NOMO-1 treated with DMSO at 0.1 percent for 48 hours (cell line): ENCODE data around the gene PIAS2.

ENCODE experiments used
- DNase-seq: peaks from one replicate; lab custom pipeline; 2025; ENCODE audit not compliant: unreplicated experiment; lab: John Stamatoyannopoulos, UW

PIAS2 gene

DNA sequence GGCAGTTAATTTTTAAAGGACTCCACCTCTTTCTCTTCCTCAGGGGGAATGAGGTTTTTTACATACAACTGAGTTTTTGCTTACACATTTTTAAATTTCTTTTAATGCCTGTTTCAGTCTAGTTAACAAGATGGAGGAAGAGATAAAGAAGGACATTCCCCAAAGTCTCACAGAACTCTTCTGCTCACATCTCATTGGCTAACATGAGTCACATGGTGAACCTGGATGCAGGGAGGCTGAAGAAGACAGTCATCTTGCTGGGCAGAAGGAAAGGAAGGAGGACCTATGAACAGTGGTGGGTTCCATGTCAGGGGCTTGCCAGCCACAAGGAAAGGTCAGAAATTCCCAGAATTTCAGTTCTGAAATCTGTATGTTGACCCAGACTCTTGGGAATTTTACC lies 150.1 kb downstream of the PIAS2 start:
- no peak for DNase-seq

GRCh38 chr18:46764586-46764985 lies 152.7 kb downstream of the PIAS2 start:
- DNase-seq = no peak

- no peak for DNase-seq
These were observed 156.1 kb downstream of the PIAS2 start for GRCh38 chr18:46761059-46761769.

DNA sequence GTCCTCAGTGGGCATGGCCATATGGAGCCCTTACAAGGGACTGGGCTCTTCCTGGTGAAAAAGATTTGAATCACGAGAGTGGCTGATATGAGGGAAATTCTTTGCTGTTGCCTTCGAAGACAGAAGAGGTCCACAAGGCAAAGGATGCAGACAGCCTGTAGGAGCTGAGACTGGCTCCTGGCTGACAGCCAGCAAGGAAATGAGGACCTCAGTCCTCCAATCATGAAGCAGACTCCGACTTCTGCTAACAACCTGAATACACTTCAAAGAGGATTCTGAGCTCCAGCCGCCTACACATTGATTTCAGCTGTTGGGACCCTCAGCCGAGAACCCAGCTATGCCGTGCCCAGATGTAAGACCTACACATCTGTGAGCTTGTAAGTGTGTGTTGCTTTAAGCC lies 157.4 kb downstream of the PIAS2 start:
- no peak for DNase-seq

- no peak for DNase-seq
These were observed 160.6 kb downstream of the PIAS2 start, which contains the start of gene ST8SIA5 for GRCh38 chr18:46756559-46757201. Gene ST8SIA5, minus strand, starts transcription at chr18:46757053. Its CDS starts 545 bp downstream, at chr18:46756508.

GRCh38 chr18:46756025-46756558 lies 161.2 kb downstream of the PIAS2 start:
- DNase-seq = no peak

GRCh38 chr18:46755315-46756024 lies 161.8 kb downstream of the PIAS2 start:
- DNase-seq = no peak

DNA sequence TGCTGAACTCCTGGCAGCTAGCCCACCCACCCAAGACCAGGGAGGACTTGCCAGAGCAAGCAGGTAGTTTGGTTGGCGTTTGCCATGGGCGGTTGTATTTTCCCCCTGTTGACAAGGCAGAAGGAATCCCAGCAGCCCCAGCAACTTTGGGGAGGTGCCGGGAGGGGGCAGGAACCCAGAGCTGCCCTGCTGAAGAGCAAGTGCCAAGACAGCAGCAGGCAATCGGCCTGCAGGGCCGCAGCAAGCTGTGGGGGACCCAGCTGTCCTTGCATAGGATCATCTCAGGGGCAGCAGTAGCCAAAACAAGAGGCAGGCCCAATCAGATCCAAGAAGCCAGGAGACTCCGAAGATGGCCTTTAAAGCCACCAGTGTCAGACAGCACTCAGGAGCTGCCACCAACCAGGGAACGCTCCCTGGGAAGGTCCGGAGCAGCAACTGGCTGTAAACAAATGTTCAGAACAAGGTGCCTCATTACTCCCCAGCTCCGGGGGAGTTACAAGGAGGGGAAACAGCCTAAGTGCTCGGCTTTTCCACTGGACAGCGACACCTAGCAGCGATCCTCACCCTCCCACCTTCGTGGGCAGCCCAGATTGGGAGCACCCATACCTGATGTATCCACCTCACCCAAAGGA lies 162.5 kb downstream of the PIAS2 start:
- DNase-seq = no peak

DNA sequence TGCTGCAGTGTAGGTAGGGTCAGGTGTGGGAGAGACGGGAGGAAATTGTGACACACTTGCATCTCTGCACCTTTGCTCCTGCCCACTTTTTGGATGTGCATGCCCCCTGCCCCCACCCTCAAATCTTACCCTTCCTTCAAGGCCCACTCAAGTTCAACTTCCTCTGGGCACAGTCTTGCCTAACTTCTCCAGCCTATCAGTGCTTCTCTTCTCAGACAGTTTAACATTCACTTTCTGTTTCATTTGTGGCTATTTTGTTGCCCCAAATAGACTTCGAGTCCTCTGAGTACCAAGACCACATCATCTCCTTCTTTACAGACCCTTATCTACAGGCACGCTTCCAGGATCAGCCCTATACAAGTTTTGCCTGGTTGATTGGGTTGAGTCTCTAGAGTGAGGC lies 163.1 kb downstream of the PIAS2 start:
- peak; percentile 87 for DNase-seq
